PC-9 (cell line): ENCODE data around the gene CNPY4. TPM values are rescaled to one million over a fixed set of nuclear protein-coding genes. Genes with fewer than 3 reads are reported as not detected.

ENCODE experiments used
- BruUV-seq: library from RNA; stranded (reverse); fragments of 400-500 nt; replicated peaks from 2 replicates; lab custom pipeline; 2021; lab: Mats Ljungman, UMichigan
- CTCF ChIA-PET: fragments of 300-600 bp; sonication (Branson Sonifier 250); formaldehyde crosslinking; loops from one replicate; lab custom pipeline; 2022; ENCODE audit warnings: antibody characterized with exemption; lab: Charles Lee
- POLR2A ChIA-PET: fragments of 300-600 bp; sonication (Branson Sonifier 250); formaldehyde crosslinking; loops from one replicate; lab custom pipeline; 2022; ENCODE audit warnings: antibody characterized with exemption; ENCODE audit not compliant: unreplicated experiment; lab: Charles Lee
- DNase-seq, 2 experiments: peaks; one replicate each; pipeline versions ENCODE4 v3.0.0 to v3.0.0-alpha.2; 2015 to 2022; ENCODE audit warnings: mixed read lengths in 1 of 2
- H2AFZ ChIP-seq: fragments of 200-600 bp; sonication (generic); 2 replicates; pipeline ENCODE4 v1.8.1; 2017; ENCODE audit warnings: antibody characterized with exemption
- H3F3A ChIP-seq: fragments of 200-600 bp; sonication (generic); 2 replicates; pipeline ENCODE4 v1.8.1; 2017; ENCODE audit warnings: antibody characterized with exemption, mild to moderate bottlenecking, low read depth; ENCODE audit not compliant: insufficient read depth
- H3K27ac ChIP-seq: fragments of 200-600 bp; sonication (generic); 2 replicates; pipeline ENCODE4 v1.6.1; 2016; ENCODE audit warnings: mixed run types
- H3K27me3 ChIP-seq: fragments of 200-600 bp; sonication (generic); 2 replicates; pipeline ENCODE4 v1.6.1; 2016; ENCODE audit warnings: low read depth, mixed run types; ENCODE audit not compliant: insufficient read depth
- H3K36me3 ChIP-seq: fragments of 200-600 bp; sonication (generic); 2 replicates; pipeline ENCODE4 v1.6.1; 2016; ENCODE audit warnings: low read depth, mixed run types
- H3K4me1 ChIP-seq: fragments of 200-600 bp; sonication (generic); replicated peaks from 2 replicates; pipeline ENCODE4 v1.6.1; 2016; ENCODE audit warnings: mixed run types; ENCODE audit not compliant: insufficient read depth
- H3K4me2 ChIP-seq: fragments of 200-600 bp; sonication (generic); 2 replicates; pipeline ENCODE4 v1.6.1; 2017; ENCODE audit warnings: mixed run types
- H3K4me3 ChIP-seq: fragments of 200-600 bp; sonication (generic); 2 replicates; pipeline ENCODE4 v1.6.1; 2016; ENCODE audit warnings: mixed run types
- H3K79me2 ChIP-seq: fragments of 200-600 bp; sonication (generic); 2 replicates; pipeline ENCODE4 v1.6.1; 2017; ENCODE audit warnings: low read depth, mixed run types
- H3K9me2 ChIP-seq: fragments of 200-600 bp; sonication (generic); 2 replicates; pipeline ENCODE4 v1.8.1; 2017; ENCODE audit warnings: mild to moderate bottlenecking; ENCODE audit not compliant: insufficient read depth
- H3K9me3 ChIP-seq: fragments of 200-600 bp; sonication (generic); 2 replicates; pipeline ENCODE4 v1.8.1; 2016; ENCODE audit warnings: low read depth; ENCODE audit not compliant: insufficient read depth
- H4K20me1 ChIP-seq: fragments of 200-600 bp; sonication (generic); 2 replicates; pipeline ENCODE4 v1.8.1; 2017; ENCODE audit not compliant: insufficient read depth
- CTCF ChIP-seq: fragments of 200-600 bp; sonication (generic); conservative IDR thresholded peaks from 2 replicates; pipeline ENCODE4 v1.6.1; 2017; ENCODE audit warnings: mixed run types, antibody characterized with exemption, mild to moderate bottlenecking, moderate library complexity
- EZH2 ChIP-seq: fragments of 200-600 bp; sonication (generic); IDR thresholded peaks from 2 replicates; pipeline ENCODE4 v1.8.0; 2017; ENCODE audit warnings: antibody characterized with exemption, low read depth
- intact Hi-C: fragments of 100-400 bp; cut with micrococcal nuclease; formaldehyde crosslinking; loops from one replicate; pipeline ENCODE4 v1.10.0; 2022; ENCODE audit not compliant: unreplicated experiment
- total RNA-seq: library from RNA; stranded (reverse); gene quantifications from 2 replicates; pipeline ENCODE4 v1.2.3, GENCODE V29; 2021

CNPY4 gene
- total RNA-seq, 1 experiment from 2014 or later, result 10.3 TPM

- Histone ChIP-seq H3F3A (peaks cover 8% of the 10 kb centered on the region; the same call in 1 of the 2 replicates), H3K36me3 (peaks cover 73% of the 10 kb centered on the region), H3K79me2 (no peaks in the 10 kb centered on the region), H3K4me3 (no peak overlapping the region), H4K20me1 (no peaks in the 10 kb centered on the region), H3K4me2 (no peak overlapping the region), H3K27ac (no peak overlapping the region), H3K4me1 (no peaks in the 10 kb centered on the region), H2AFZ (no peak overlapping the region), H3K9me3 (peaks cover 52% of the 10 kb centered on the region), H3K27me3 (no peaks in the 10 kb centered on the region), H3K9me2 (no peaks in the 10 kb centered on the region)
- ChIA-PET POLR2A (no interaction called here), CTCF (no interaction called here)
- intact Hi-C loops, result no loop called here
- DNase-seq, result no peak
- TF ChIP-seq CTCF (no peak), EZH2 (no peak)
- BruUV-seq, result no TSS peak
Measured at GRCh38 chr7:100071018-100071723, 48.3 kb upstream of the CNPY4 start.

GRCh38 chr7:100072462-100072861, 47.0 kb upstream of the CNPY4 start:
- Histone ChIP-seq H4K20me1 (no peaks in the 10 kb centered on the region), H3K27ac (no peak overlapping the region), H3K4me3 (no peak overlapping the region), H3K9me3 (peaks cover 52% of the 10 kb centered on the region), H3K9me2 (no peaks in the 10 kb centered on the region), H3K36me3 (peaks cover 84% of the 10 kb centered on the region), H3K4me1 (no peaks in the 10 kb centered on the region), H3K79me2 (peaks cover 11% of the 10 kb centered on the region), H3F3A (peaks cover 10% of the 10 kb centered on the region; the same call in 1 of the 2 replicates), H2AFZ (no peak overlapping the region), H3K4me2 (no peak overlapping the region), H3K27me3 (no peaks in the 10 kb centered on the region)
- intact Hi-C loops, result no loop called here
- CTCF ChIA-PET, result no interaction called here
- BruUV-seq, result no TSS peak
- POLR2A ChIA-PET, result no interaction called here
- DNase-seq, result no peak
- TF ChIP-seq CTCF (no peak), EZH2 (no peak)

- peaks cover 50% of the 10 kb centered on the region for H3K9me3 ChIP-seq
- CTCF ChIA-PET, result no interaction called here
- BruUV-seq, result no TSS peak
Measured at GRCh38 chr7:100074841-100075240, 44.6 kb upstream of the CNPY4 start.

More at GRCh38 chr7:100074841-100075240, 44.6 kb upstream of the CNPY4 start:
- Histone ChIP-seq H3K9me2 (no peaks in the 10 kb centered on the region), H3K36me3 (peaks cover 96% of the 10 kb centered on the region), H3F3A (peaks cover 3% of the 10 kb centered on the region; the same call in 1 of the 2 replicates), H4K20me1 (peaks cover 8% of the 10 kb centered on the region; the same call in 1 of the 2 replicates), H3K4me1 (0 out of 2 replicates have a peak, but pooled peaks cover 1% of the 10 kb centered on the region), H3K4me3 (no peak overlapping the region), H3K27ac (no peak overlapping the region), H3K79me2 (peaks cover 35% of the 10 kb centered on the region), H2AFZ (no peak overlapping the region), H3K4me2 (no peak overlapping the region), H3K27me3 (no peaks in the 10 kb centered on the region)
- DNase-seq, result no peak
- no peak for TF ChIP-seq EZH2
- TF ChIP-seq CTCF, result no peak
- POLR2A ChIA-PET, result no interaction called here
- intact Hi-C loops, result no loop called here
